OCI-LY3 (cell line): ENCODE results near the gene CPT1B.

Experiments used
- H2AFZ ChIP-seq: fragments of 200-600, 300-600 bp; shearing (Covaris generic); 2 replicates; pipeline ENCODE4 v1.6.0; 2014; ENCODE audit warnings: antibody characterized with exemption, low read depth, low read length
- H3K27ac ChIP-seq: fragments of 200-600, 300-600 bp; sonication (generic); 2 replicates; pipeline ENCODE4 v1.5.1; 2014; ENCODE audit warnings: mild to moderate bottlenecking, low read length, moderate library complexity, mixed read lengths
- H3K27me3 ChIP-seq: fragments of 200-600, 300-600 bp; sonication (generic); 2 replicates; pipeline ENCODE4 v1.6.1; 2014; ENCODE audit warnings: low read depth, low read length, mixed read lengths
- H3K36me3 ChIP-seq: fragments of 200-600, 300-600 bp; sonication (generic); replicated peaks from 2 replicates; pipeline ENCODE3; 2014; ENCODE audit warnings: low read depth, low read length, mixed read lengths
- H3K4me1 ChIP-seq: fragments of 300-600, 200-600 bp; sonication (generic); 2 replicates; pipeline ENCODE4 v1.6.1; 2014; ENCODE audit warnings: low read length, mixed read lengths
- H3K4me2 ChIP-seq: fragments of 200-600, 300-600 bp; sonication (generic); 2 replicates; pipeline ENCODE4 v1.6.1; 2014; ENCODE audit warnings: low read length, mixed read lengths
- H3K4me3 ChIP-seq: fragments of 300-600, 200-600 bp; sonication (generic); 2 replicates; pipeline ENCODE4 v1.5.1; 2014; ENCODE audit warnings: antibody characterized with exemption, mild to moderate bottlenecking, low read length, moderate library complexity
- H3K79me2 ChIP-seq: fragments of 300-600, 200-600 bp; shearing (Covaris generic); 2 replicates; pipeline ENCODE4 v1.6.1; 2014; ENCODE audit warnings: mild to moderate bottlenecking, low read length, mixed read lengths
- H3K9ac ChIP-seq: fragments of 300-600, 200-600 bp; shearing (Covaris generic); 2 replicates; pipeline ENCODE4 v1.6.0; 2014; ENCODE audit warnings: mild to moderate bottlenecking, low read length, moderate library complexity
- H3K9me3 ChIP-seq: fragments of 200-600, 300-600 bp; shearing (Covaris generic); 2 replicates; pipeline ENCODE4 v1.6.1; 2014; ENCODE audit warnings: low read length, mixed read lengths; ENCODE audit not compliant: insufficient read depth
- H4K20me1 ChIP-seq: fragments of 200-600, 300-600 bp; sonication (generic); 2 replicates; pipeline ENCODE4 v1.6.1; 2016; ENCODE audit warnings: low read length, mixed read lengths; ENCODE audit not compliant: insufficient read depth
- EZH2phosphoT487 ChIP-seq: fragments of 200-600 bp; shearing (Covaris generic); IDR thresholded peaks from 2 replicates; pipeline ENCODE4 v1.6.1; 2018; ENCODE audit warnings: antibody characterized with exemption, mixed run types, low read depth
- TF ChIP-seq, protein P1 (sequence below): fragments of 200-600, 300-600 bp; sonication (generic); IDR thresholded peaks from 2 replicates; pipeline ENCODE4 v1.5.1; 2014; ENCODE audit warnings: antibody characterized with exemption, low read length, low read depth

Gene CPT1B

DNA sequence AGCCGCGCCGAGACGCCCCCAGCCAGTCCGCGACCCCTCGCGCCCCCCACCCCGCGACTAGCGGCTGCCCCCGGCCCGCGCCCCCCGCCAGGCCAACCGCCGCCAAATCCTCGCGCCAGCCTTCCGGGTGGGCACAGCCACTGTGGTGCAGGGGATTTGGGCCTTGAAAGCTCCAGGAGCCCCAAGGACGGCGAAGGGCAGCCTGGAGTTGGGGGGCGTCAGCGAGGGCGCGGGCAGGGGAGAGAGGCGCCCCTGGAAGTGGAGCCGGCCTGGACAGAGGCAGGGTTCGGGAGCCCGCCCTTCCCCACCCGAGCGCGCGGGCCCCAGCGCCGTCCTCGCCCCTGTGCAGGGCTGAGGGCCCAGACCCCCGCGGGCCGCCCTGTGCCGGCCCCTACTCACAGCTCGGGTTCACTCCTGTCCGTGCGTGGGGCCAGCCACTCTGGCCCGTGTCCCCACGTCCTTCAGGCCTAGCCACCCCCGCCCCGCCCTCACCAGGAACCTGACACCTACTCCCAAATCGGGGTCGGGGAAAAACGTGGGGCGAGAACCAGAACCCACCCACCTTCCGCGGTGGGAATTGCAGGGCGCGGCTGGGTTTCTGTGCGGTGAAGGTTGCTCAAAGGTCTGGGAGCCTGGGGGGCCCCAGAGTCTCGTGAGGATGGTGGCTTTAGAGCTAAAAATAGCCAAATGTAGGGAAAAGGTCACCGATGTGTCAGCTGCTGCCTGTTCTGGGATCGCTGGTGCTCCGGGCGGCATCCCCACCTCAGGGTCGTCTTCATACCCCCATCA lies at the start of gene CPT1B:
Gene CPT1B, minus strand, starts transcription at position 441 of the 789 bp plus-strand sequence. CDS start 512 bp downstream, outside the sequence.
- no peak within 1 kb of the TSS for H2AFZ ChIP-seq
- no peaks in the 10 kb centered on the region for H4K20me1 ChIP-seq
- no peaks in the 10 kb centered on the region for H3K36me3 ChIP-seq
- TF ChIP-seq EZH2phosphoT487, result no peak
- TF ChIP-seq, protein P1, sequence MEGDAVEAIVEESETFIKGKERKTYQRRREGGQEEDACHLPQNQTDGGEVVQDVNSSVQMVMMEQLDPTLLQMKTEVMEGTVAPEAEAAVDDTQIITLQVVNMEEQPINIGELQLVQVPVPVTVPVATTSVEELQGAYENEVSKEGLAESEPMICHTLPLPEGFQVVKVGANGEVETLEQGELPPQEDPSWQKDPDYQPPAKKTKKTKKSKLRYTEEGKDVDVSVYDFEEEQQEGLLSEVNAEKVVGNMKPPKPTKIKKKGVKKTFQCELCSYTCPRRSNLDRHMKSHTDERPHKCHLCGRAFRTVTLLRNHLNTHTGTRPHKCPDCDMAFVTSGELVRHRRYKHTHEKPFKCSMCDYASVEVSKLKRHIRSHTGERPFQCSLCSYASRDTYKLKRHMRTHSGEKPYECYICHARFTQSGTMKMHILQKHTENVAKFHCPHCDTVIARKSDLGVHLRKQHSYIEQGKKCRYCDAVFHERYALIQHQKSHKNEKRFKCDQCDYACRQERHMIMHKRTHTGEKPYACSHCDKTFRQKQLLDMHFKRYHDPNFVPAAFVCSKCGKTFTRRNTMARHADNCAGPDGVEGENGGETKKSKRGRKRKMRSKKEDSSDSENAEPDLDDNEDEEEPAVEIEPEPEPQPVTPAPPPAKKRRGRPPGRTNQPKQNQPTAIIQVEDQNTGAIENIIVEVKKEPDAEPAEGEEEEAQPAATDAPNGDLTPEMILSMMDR, result no peak
- no peak within 1 kb of the TSS for H3K27ac ChIP-seq
- no peak within 1 kb of the TSS for H3K4me2 ChIP-seq
- H3K27me3 ChIP-seq, result no peaks in the 10 kb centered on the region
- H3K9me3 ChIP-seq, result no peaks in the 10 kb centered on the region
- H3K9ac ChIP-seq, result no peak within 1 kb of the TSS
- peaks cover 14% of the 10 kb centered on the region for H3K79me2 ChIP-seq
- no peak within 1 kb of the TSS for H3K4me3 ChIP-seq
- H3K4me1 ChIP-seq, result peaks cover 7% of the 10 kb centered on the region

DNA sequence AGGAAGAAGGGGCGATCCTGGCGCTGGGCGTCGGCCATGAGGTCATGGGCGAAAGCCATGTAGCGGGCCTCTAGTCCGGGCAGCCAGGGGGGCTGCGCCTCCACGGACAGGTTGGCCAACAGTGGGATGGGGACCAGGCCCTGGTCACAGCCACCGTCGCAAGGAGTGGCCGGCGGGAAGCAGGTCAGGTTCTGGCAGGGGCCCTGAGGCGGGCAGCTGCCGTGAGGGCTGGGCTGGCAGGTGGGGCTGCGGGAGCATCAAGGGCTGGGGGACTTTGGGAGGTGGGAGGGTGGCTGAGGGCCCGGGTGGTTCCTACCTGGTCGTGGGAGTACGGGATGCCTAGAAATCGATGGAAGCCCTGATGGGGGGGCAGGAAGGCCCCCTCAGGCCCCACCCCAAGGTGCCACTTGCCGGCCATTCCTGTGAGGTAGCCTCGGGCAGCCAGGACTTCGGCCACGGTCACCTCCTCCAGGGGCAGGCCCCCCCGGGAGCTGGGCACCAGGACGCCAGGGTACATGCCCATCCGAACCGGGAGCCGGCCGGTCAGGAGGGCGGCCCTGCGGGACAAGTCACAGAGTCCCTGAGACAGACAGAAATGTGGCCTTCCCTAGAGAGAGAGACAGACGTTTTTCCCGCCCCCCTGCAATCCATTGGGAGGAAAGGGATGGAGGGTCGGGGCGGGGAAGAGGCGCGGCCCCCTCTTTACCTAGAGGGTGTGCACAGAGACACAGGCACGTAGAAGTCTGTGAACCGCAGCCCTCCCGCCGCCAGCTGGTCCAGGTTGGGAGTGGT lies 48.8 kb upstream of the CPT1B start:
- Histone ChIP-seq H3K27ac (no peak overlapping the region), H3K4me3 (peak overlapping the region; percentile 99)
- TF ChIP-seq, protein P1, result no peak
- TF ChIP-seq EZH2phosphoT487, result no peak

DNA sequence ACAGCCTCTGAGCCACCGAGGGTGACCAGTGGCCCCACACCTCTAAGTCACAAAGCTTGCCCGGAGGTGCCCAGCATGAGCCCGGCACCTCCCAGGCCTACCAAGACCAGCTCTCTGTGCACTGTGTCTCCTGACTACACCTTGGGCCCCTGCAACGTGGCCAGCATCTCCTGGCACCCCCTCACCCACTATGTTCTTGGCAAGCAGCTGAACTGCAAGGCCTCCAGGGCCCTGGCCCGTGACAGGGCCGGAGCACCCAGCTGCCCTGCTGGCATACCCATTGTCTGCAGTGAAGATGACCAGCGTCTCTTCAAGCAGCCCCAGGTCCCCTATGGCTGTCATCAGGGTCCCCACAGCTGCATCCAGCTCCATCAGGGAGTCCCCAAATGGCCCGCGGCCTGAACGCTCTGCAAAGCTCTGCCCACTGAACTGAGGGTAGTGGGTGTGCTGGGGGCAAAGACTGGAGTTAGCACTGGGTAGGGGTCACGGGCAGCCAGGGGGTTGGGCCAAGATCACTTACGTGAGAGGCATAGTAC lies 48.2 kb upstream of the CPT1B start:
- Histone ChIP-seq H3K4me2 (0 out of 2 replicates have a peak overlapping the region, but pooled peaks have one; percentile 80), H3K4me1 (peaks cover 20% of the 10 kb centered on the region), H3K27ac (no peak overlapping the region), H3K9ac (no peak overlapping the region), H3K79me2 (no peaks in the 10 kb centered on the region), H2AFZ (no peak overlapping the region), H3K27me3 (no peaks in the 10 kb centered on the region), H3K9me3 (no peaks in the 10 kb centered on the region), H3K36me3 (no peaks in the 10 kb centered on the region), H3K4me3 (no peak overlapping the region), H4K20me1 (no peaks in the 10 kb centered on the region)
- TF ChIP-seq EZH2phosphoT487, result no peak
- TF ChIP-seq, protein P1, result no peak

More for the DNA sequence above, 48.8 kb upstream of the CPT1B start:
- Histone ChIP-seq H3K9ac (peak overlapping the region; percentile 82), H3K79me2 (no peaks in the 10 kb centered on the region), H3K4me1 (peaks cover 17% of the 10 kb centered on the region), H2AFZ (no peak overlapping the region), H3K9me3 (no peaks in the 10 kb centered on the region), H3K27me3 (no peaks in the 10 kb centered on the region), H3K36me3 (no peaks in the 10 kb centered on the region), H3K4me2 (peak overlapping the region; percentile 80), H4K20me1 (no peaks in the 10 kb centered on the region)
